SK-N-SH (cell line): ENCODE data around the gene ATP8A1. TPM values are rescaled to one million over a fixed set of nuclear protein-coding genes. Genes with fewer than 3 reads are reported as not detected.

Experiments
- CTCF ChIA-PET: fragments of 300-600, 350-600 bp; formaldehyde crosslinking; extraction: SDS; loops from one replicate; lab custom pipeline; 2021; lab: Yijun Ruan, JAX
- POLR2A ChIA-PET: fragments of 350-600 bp; sonication (Branson Sonifier 250); formaldehyde crosslinking; extraction: SDS; loops from one replicate; lab custom pipeline; 2020; ENCODE audit warnings: antibody characterized with exemption, inconsistent platforms; lab: Yijun Ruan, JAX
- DNase-seq: peaks from one replicate; pipeline ENCODE4 v3.0.0; 2012
- H2AFZ ChIP-seq: fragments of 200-600 bp; sonication (generic); 2 replicates; pipeline ENCODE4 v1.8.1; 2016; ENCODE audit warnings: antibody characterized with exemption, mild to moderate bottlenecking, low read depth
- H3F3A ChIP-seq: fragments of 200-600 bp; sonication (generic); replicated peaks from 2 replicates; pipeline ENCODE3; 2016; ENCODE audit warnings: antibody characterized with exemption, mild to moderate bottlenecking; ENCODE audit not compliant: insufficient read depth
- H3K27ac ChIP-seq, 2 experiments: fragments of 200-500 bp in 1 of 2; fragments of 200-600 bp in 1 of 2; sonication (Bioruptor generic) in 1 of 2; sonication (generic), shearing (Covaris generic) in 1 of 2; 2 replicates each; pipeline versions ENCODE4 v1.5.1 to v1.6.1; 2014 to 2016; ENCODE audit warnings: low read depth in 2 of 2, inconsistent platforms in 1 of 2, low read length in 1 of 2, mild to moderate bottlenecking in 1 of 2, mixed read lengths in 1 of 2
- H3K27me3 ChIP-seq: fragments of 200-600 bp; sonication (generic), shearing (Covaris generic); 2 replicates; pipeline ENCODE4 v1.6.1; 2016; ENCODE audit warnings: mixed run types; ENCODE audit not compliant: insufficient read depth
- H3K36me3 ChIP-seq, 2 experiments: fragments of 200-500 bp in 1 of 2; fragments of 200-600 bp in 1 of 2; sonication (Bioruptor generic) in 1 of 2; sonication (generic) in 1 of 2; replicated peaks in 1 of 2; 2 replicates each; pipeline versions ENCODE3 to v1.5.1; 2014 to 2016; ENCODE audit warnings: low read length in 1 of 2, mild to moderate bottlenecking in 1 of 2; ENCODE audit not compliant: insufficient read depth in 2 of 2, control insufficient read depth in 1 of 2
- H3K4me1 ChIP-seq, 2 experiments: fragments of 200-500 bp in 1 of 2; fragments of 200-600 bp in 1 of 2; sonication (Bioruptor generic) in 1 of 2; sonication (generic), shearing (Covaris generic) in 1 of 2; 2 replicates each; pipeline versions ENCODE4 v1.5.1 to v1.6.1; 2014 to 2016; ENCODE audit warnings: low read depth in 1 of 2, low read length in 1 of 2, mixed run types in 1 of 2; ENCODE audit not compliant: insufficient read depth in 2 of 2, control insufficient read depth in 1 of 2
- H3K4me2 ChIP-seq: fragments of 200-600 bp; sonication (generic), shearing (Covaris generic); 2 replicates; pipeline ENCODE4 v1.6.1; 2017; ENCODE audit warnings: mixed run types
- H3K4me3 ChIP-seq, 2 experiments: fragments of 200-500 bp in 1 of 2; fragments of 200-600 bp in 1 of 2; sonication (Bioruptor generic) in 1 of 2; sonication (generic), shearing (Covaris generic) in 1 of 2; 2 replicates each; pipeline versions ENCODE4 v1.5.1 to v1.8.1; 2014 to 2016; ENCODE audit warnings: low read depth in 2 of 2, inconsistent platforms in 1 of 2, low read length in 1 of 2, mild to moderate bottlenecking in 1 of 2, mixed read lengths in 1 of 2, moderate library complexity in 1 of 2
- H3K79me2 ChIP-seq: fragments of 200-600 bp; sonication (generic); 2 replicates; pipeline ENCODE4 v1.8.1; 2017; ENCODE audit warnings: mild to moderate bottlenecking; ENCODE audit not compliant: insufficient read depth
- H3K9ac ChIP-seq: fragments of 200-600 bp; sonication (generic); 2 replicates; pipeline ENCODE4 v1.6.1; 2017; ENCODE audit warnings: mixed run types
- H3K9me2 ChIP-seq: fragments of 200-600 bp; sonication (generic); 2 replicates; pipeline ENCODE4 v1.6.1; 2017; ENCODE audit warnings: mixed run types
- H3K9me3 ChIP-seq: fragments of 200-600 bp; sonication (generic); 2 replicates; pipeline ENCODE4 v1.6.1; 2017; ENCODE audit warnings: mixed run types, mild to moderate bottlenecking, moderate library complexity
- H4K20me1 ChIP-seq: fragments of 200-600 bp; sonication (generic); 2 replicates; pipeline ENCODE4 v1.6.1; 2017; ENCODE audit warnings: mild to moderate bottlenecking, mixed run types; ENCODE audit not compliant: insufficient read depth
- CTCF ChIP-seq: fragments of 200-600 bp; sonication (generic); IDR thresholded peaks from 2 replicates; pipeline ENCODE4 v1.6.1; 2017; ENCODE audit warnings: antibody characterized with exemption, mild to moderate bottlenecking, moderate library complexity
- ELF1 ChIP-seq: IDR thresholded peaks from 2 replicates; pipeline ENCODE4 v1.4.0; 2012
- GATA2 ChIP-seq: sonication (generic); formaldehyde crosslinking; IDR thresholded peaks from 2 replicates; pipeline ENCODE4 v1.5.0; 2020; ENCODE audit warnings: mild to moderate bottlenecking, missing genetic modification reagents
- JUND ChIP-seq: IDR thresholded peaks from 2 replicates; pipeline ENCODE4 v1.4.0; 2012
- MEF2A ChIP-seq: IDR thresholded peaks from 2 replicates; pipeline ENCODE4 v1.4.0; 2012; ENCODE audit warnings: low read depth, borderline replicate concordance
- NRF1 ChIP-seq: IDR thresholded peaks from 2 replicates; pipeline ENCODE4 v1.6.1; 2012; ENCODE audit warnings: low read depth, mild to moderate bottlenecking, low read length
- POLR2AphosphoS5 ChIP-seq: IDR thresholded peaks from 2 replicates; pipeline ENCODE4 v1.6.1; 2012; ENCODE audit warnings: low read depth, low read length
- RXRA ChIP-seq: IDR thresholded peaks from 2 replicates; pipeline ENCODE4 v1.4.0; 2012; ENCODE audit warnings: low read depth, mild to moderate bottlenecking, borderline replicate concordance
- SMC3 ChIP-seq: IDR thresholded peaks from 2 replicates; pipeline ENCODE4 v1.6.1; 2012; ENCODE audit warnings: low read depth, low read length, improper control_type of control experiment
- TCF12 ChIP-seq: IDR thresholded peaks from 2 replicates; pipeline ENCODE4 v1.4.0; 2012
- TEAD4 ChIP-seq: IDR thresholded peaks from 2 replicates; pipeline ENCODE4 v1.4.0; 2012; ENCODE audit warnings: mild to moderate bottlenecking, borderline replicate concordance; ENCODE audit not compliant: insufficient read depth
- WGBS: methylation state at CpG from one replicate; pipeline ENCODE4 v1.1.6; 2017; ENCODE audit warnings: low lambda C conversion rate; 5-methylcytosine and 5-hydroxymethylcytosine counted together
- polyA plus RNA-seq, 3 experiments: library from polyadenylated mRNA; depleted of rRNA; stranded (reverse); fragments of >200 nt; gene quantifications; 2 replicates each; pipeline ENCODE4 v1.2.3, GENCODE V29; 2012
- TF ChIP-seq, protein P1 (sequence below): fragments of 150-350 bp; IDR thresholded peaks from 2 replicates; pipeline ENCODE4 v1.6.1; 2016; ENCODE audit warnings: mild to moderate bottlenecking, low read depth, low read length
- TF ChIP-seq, protein P2 (sequence below): IDR thresholded peaks from 2 replicates; pipeline ENCODE4; 2012
- TF ChIP-seq, protein P3 (sequence below): fragments of 150-350 bp; IDR thresholded peaks from 2 replicates; pipeline ENCODE4 v1.6.1; 2017; ENCODE audit warnings: antibody characterized with exemption, low read length, low read depth, borderline replicate concordance

The ATP8A1 gene
- polyA plus RNA-seq, 1 of the 3 experiments (the other 2 are of a cell fraction), result 0.38 TPM

GRCh38 chr4:42417550-42417949 is 239.4 kb downstream of the ATP8A1 start:
- no peaks in the 10 kb centered on the region for H3K9me3 ChIP-seq
- POLR2A ChIA-PET, result no interaction called here
- H4K20me1 ChIP-seq, result no peaks in the 10 kb centered on the region
- CTCF ChIA-PET, result interaction anchor here (0.8 to 2.2 kb wide), 3 partner anchors 14 to 46 kb away, joined by 3 to 8 read pairs (median 6); partner anchors contain the start of gene SHISA3
- H3K27ac ChIP-seq, result no peak overlapping the region; a peak in 1 of 4 replicates
- H3K36me3 ChIP-seq, result no peaks in the 10 kb centered on the region
- WGBS, result 73% methylated on average over 3 of the region's 3 CpGs
- no peak overlapping the region for H3K4me3 ChIP-seq
- DNase-seq, result no peak
- no peaks in the 10 kb centered on the region for H3K9me2 ChIP-seq
- H2AFZ ChIP-seq, result no peak overlapping the region
- H3K79me2 ChIP-seq, result no peaks in the 10 kb centered on the region
- no peak overlapping the region for H3K9ac ChIP-seq
- no peaks in the 10 kb centered on the region for H3F3A ChIP-seq
- H3K27me3 ChIP-seq, result no peaks in the 10 kb centered on the region
- no peak overlapping the region for H3K4me2 ChIP-seq
- TF ChIP-seq JUND, result no peak
- TF ChIP-seq, protein P1, sequence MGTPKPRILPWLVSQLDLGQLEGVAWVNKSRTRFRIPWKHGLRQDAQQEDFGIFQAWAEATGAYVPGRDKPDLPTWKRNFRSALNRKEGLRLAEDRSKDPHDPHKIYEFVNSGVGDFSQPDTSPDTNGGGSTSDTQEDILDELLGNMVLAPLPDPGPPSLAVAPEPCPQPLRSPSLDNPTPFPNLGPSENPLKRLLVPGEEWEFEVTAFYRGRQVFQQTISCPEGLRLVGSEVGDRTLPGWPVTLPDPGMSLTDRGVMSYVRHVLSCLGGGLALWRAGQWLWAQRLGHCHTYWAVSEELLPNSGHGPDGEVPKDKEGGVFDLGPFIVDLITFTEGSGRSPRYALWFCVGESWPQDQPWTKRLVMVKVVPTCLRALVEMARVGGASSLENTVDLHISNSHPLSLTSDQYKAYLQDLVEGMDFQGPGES, result no peak
- TF ChIP-seq, protein P2, sequence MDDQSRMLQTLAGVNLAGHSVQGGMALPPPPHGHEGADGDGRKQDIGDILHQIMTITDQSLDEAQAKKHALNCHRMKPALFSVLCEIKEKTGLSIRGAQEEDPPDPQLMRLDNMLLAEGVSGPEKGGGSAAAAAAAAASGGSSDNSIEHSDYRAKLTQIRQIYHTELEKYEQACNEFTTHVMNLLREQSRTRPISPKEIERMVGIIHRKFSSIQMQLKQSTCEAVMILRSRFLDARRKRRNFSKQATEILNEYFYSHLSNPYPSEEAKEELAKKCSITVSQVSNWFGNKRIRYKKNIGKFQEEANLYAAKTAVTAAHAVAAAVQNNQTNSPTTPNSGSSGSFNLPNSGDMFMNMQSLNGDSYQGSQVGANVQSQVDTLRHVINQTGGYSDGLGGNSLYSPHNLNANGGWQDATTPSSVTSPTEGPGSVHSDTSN, result no peak
- no peak for TF ChIP-seq TCF12
- H3K4me1 ChIP-seq, result no peaks in the 10 kb centered on the region; a peak in 1 of 4 replicates

DNA sequence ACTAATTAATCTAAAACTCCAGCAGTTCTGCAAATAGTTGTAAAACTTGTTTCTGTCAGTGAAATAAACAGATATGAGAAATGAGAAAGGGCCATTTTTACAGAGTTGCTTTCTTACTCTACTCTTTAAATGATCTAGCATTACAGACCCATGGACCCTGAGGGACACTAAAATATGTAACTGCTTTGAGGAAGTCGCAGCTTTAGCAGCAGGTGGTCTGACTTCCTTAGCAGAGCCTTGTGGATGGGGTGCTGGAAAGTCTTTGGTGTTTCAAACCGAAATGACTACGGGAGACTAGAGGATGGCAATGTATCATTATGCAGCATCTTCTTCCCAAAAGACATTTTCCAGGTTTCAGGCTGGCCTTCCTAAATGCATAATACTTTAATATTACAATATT is 240.9 kb downstream of the ATP8A1 start:
- no peak for DNase-seq
- no peaks in the 10 kb centered on the region for H3K36me3 ChIP-seq
- no peaks in the 10 kb centered on the region for H3K9me2 ChIP-seq
- no peaks in the 10 kb centered on the region for H4K20me1 ChIP-seq
- H2AFZ ChIP-seq, result no peak overlapping the region
- H3K9ac ChIP-seq, result no peak overlapping the region
- WGBS, result 86% methylated on average over 3 of the region's 3 CpGs
- no peak overlapping the region for H3K4me2 ChIP-seq
- no peaks in the 10 kb centered on the region for H3K9me3 ChIP-seq
- POLR2A ChIA-PET, result no interaction called here
- H3K4me3 ChIP-seq, result no peak overlapping the region
- CTCF ChIA-PET, result interaction anchor here (2.2 to 2.3 kb wide), 2 partner anchors 19 to 44 kb away, joined by 7 to 8 read pairs; no protein-coding TSS in a partner anchor
- peaks cover 0 to under 1% of the 10 kb centered on the region in 2 experiments; a peak in 1 of 4 replicates for H3K4me1 ChIP-seq
- TF ChIP-seq GATA2 (CRISPR knock-in tag), result no peak
- no peaks in the 10 kb centered on the region for H3F3A ChIP-seq
- H3K79me2 ChIP-seq, result no peaks in the 10 kb centered on the region
- H3K27me3 ChIP-seq, result no peaks in the 10 kb centered on the region
- no peak overlapping the region for H3K27ac ChIP-seq

DNA sequence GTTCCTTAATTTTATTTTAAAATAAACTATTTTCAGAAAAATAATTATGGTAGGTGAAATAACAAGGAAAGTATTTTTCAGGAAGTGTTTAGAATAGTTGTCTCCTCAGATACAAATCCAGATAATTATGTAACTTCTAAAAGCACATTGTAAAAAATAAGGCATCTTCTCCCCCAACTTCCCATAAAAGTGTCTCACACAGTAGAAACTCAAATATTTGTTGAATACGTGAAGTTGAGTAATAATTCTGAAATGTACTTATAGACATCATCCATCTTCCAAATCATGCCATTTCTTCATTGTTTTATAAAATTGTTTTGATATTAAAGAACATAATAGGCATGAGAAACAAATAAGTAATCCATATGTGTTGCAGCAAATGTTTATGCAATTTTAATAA is 241.6 kb downstream of the ATP8A1 start:
- WGBS, result 33% methylated on average over 1 of the region's 1 CpG
- H3K4me3 ChIP-seq, result no peak overlapping the region
- POLR2A ChIA-PET, result no interaction called here
- TF ChIP-seq RXRA (no peak), TEAD4 (no peak), POLR2AphosphoS5 (no peak), MEF2A (no peak), ELF1 (no peak), NRF1 (no peak), CTCF (no peak), SMC3 (no peak)
- TF ChIP-seq, protein P3, sequence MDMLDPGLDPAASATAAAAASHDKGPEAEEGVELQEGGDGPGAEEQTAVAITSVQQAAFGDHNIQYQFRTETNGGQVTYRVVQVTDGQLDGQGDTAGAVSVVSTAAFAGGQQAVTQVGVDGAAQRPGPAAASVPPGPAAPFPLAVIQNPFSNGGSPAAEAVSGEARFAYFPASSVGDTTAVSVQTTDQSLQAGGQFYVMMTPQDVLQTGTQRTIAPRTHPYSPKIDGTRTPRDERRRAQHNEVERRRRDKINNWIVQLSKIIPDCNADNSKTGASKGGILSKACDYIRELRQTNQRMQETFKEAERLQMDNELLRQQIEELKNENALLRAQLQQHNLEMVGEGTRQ, result no peak

More for the DNA sequence above, 241.6 kb downstream of the ATP8A1 start:
- peaks cover 3 to 6% of the 10 kb centered on the region in 2 experiments; a peak in 1 of 4 replicates for H3K4me1 ChIP-seq
- no peaks in the 10 kb centered on the region for H3K9me3 ChIP-seq
- H3K4me2 ChIP-seq, result no peak overlapping the region
- no peaks in the 10 kb centered on the region for H3K79me2 ChIP-seq
- H3K9me2 ChIP-seq, result no peaks in the 10 kb centered on the region
- H3F3A ChIP-seq, result no peaks in the 10 kb centered on the region
- H3K36me3 ChIP-seq, result no peaks in the 10 kb centered on the region
- H3K27ac ChIP-seq, result no peak overlapping the region
- H2AFZ ChIP-seq, result no peak overlapping the region
- H4K20me1 ChIP-seq, result no peaks in the 10 kb centered on the region
- CTCF ChIA-PET, result interaction anchor here (2.3 kb wide), 1 partner anchor 19 kb away, joined by 7 read pairs; no protein-coding TSS in a partner anchor
- H3K9ac ChIP-seq, result no peak overlapping the region
- no peaks in the 10 kb centered on the region for H3K27me3 ChIP-seq
- DNase-seq, result no peak
